RKO (cell line): Measurements from ENCODE around the gene SNX27.
A peak's percentile ranks its signal among the peaks of the same experiment; 100 is the strongest.

ENCODE experiments used
- DNase-seq: peaks from one replicate; pipeline ENCODE4 v3.0.0-alpha.2; 2016; ENCODE audit warnings: low spot score

Gene SNX27

DNA sequence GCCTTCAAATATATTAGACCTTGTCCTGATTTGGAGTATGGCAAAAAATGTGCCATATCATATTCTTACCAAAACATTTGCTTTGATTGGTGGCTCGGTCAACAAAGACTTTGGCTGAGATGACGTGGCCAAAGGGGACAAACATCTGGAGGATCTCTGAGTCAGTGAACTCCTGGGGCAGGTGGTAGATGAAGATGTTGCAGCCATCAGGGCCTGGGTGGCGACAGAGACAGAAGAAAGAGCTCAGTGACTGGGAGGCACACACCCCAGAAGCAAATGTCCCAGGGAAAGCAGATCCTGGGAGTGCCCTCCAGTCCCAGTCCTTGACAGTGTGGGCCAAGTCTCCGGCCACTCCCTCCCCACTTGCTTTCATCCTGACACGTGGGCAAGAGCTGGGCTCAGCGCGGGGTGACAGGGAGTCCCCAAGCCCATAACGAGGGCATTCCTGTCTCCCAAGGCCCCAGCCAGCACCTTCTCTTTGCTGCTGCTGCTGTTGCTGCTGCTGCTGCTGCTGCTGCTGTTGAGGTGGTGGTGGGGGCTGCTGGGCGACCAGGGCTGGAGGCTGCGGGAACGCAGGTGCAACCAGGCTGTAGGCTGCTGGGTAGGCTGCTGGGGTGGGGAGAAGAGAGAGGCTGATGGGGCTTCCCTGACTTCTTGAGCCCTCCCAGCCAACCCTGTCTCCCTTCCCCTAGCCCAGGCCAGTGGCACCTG is 94.1 kb downstream of the SNX27 start:
- no peak for DNase-seq

DNA sequence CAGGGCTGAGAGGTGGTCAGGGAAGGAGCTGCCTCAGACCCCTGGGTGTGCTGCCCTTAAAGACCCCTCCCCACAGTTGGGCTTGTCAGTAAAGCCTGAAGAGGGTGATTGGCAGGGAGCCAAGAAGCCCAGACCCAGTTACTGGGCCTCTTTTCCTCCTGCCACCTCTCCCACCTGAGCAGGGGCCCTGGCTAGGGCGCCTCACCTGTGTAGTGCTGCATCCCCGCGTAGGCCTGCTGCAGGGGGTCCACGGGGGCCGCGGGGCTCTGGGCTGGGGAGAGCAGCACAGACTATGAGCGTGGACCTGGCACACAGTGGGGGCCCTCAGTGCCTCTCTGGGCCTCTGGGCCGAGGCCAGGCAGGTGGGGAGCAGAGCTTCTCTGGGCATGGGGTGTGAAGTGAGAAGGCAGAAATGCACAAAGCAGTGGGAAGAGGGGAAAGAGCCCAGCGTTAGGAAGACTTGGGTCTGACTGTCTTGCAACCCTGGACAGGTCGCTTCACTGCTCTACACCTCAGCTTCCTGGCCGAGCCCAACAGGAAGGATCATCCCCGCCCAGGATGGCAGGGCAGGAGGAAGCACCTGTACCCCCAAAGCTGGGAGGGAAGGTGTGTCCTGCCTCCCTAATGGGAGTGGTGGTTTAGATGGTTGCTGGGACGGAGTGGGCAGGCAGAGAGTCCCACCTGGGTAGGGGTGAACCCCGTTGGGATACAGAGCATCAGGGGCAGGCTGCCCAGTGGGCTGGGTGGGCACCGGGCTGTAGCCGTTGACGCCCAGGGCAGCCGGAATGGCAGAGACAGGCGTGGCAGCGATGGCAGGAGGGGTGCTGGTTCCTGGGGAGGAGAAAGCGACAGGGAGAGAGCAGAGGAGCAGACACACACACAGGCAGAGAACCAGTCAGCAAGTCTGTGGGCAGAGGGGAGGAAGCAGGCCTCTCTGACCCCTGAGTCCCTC is 94.9 kb downstream of the SNX27 start:
- DNase-seq, result no peak

DNA sequence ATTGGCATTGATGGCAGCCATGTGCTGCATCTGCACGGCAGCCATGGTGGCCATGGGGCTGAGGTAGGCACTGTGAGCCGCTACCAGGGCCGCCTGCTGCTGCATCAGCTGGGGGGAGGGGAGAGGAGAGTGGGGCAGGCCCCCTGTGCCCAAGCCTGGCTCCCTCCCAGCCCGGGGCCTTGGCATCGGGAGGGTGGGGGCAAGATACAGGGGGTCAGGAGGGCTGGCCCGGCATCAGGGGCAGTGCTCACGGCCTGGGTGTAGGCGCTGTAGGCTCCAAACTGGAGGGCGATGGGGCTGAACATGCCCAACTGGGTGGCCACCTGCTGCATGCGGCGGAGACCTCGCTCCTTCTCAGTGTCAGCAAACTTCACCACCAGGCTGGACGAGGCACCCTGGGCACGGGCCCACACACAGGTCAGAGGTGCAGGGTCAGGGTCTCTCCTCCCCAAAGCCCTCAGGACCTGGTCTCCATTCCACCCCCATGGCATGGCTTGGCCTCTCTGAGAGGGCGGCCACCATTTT is 95.8 kb downstream of the SNX27 start:
- DNase-seq, result no peak

DNA sequence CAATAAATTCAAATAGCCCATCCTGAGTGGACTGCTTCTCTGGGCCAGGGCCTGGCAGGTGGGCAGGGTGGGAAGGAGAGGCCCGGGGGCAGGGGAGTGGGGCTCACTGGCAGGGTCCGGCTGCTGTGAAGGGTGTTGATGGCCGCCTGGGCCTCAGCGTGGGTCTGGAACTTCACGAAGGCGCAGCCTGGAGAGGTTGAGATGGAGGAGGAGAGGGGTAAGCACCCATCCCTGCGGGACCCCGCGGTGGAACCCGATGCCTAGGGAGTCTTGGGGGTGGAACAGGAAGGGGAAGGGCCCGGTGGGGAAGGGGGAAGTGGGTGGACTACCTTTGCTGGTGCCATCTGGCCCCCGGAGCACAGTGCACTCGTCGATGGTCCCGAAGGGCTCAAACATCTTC is 97.0 kb downstream of the SNX27 start:
- DNase-seq, result no peak

DNA sequence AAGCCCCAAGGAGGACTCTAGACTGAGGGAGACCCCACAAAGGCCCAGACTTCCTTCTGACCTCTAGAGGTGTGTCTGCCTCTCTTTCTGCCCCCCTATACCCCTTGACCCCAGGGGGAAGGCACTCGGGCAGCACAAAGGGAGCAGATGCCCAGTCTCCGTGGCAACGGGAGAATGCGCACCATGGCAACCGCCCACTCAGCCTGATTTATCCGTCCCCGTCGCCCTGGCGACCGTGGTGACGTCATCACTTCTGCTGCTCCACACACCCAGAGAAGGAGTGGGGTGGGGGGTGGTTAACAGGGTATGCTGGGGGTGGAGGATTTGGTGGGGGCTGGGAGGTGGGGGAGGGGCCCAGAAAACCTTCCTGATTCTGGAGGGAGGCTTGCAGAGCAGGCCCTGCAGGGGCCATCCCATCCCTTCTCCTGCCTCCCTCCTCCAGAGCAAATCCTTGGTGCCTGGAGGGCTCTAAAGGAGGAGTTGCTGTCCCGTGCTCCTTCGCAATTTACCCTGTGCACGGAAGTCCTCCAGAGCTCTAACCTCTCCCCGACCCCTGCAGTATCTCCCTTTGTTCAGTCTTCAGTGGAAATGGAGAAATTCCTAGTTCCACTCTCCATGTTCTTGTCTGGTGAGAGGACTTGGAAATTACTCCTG is 98.5 kb downstream of the SNX27 start:
- peak; percentile 67 for DNase-seq

DNA sequence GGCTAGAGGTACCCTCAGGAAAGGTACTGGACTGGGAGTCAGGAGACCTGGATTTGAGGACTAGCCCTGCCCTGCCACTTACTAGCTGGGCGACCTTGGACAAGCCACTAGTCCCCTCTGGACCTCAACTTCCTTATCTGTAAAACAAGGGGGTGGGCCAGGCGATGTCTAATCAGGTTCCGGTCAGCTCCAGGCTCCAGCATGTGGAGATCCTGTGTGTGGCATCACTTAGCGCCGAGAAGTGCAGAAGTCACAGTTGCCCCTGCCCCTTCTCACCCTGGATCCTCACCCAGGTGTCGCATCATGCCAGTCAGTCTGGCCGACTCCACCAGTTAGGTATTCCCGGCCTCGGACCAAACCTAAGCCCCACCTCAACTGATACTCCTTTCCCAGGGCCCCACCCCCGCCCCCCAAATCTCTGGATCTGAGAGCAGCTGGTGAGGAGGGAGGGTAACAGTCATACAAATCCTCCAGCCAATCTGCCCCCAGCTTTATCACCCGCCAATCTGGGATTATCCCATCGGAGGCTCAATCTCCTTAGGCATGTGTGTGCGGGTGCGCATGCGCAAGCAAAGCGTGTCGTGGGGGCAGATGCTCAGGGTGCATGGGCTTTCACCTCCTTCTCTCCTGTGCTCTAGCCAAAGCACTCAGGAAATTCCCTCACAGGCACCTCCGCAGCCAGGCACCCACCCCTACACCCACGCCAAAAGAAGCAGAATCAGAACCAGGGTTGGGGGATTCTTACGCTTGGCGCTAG is 99.4 kb downstream of the SNX27 start:
- DNase-seq, result no peak

DNA sequence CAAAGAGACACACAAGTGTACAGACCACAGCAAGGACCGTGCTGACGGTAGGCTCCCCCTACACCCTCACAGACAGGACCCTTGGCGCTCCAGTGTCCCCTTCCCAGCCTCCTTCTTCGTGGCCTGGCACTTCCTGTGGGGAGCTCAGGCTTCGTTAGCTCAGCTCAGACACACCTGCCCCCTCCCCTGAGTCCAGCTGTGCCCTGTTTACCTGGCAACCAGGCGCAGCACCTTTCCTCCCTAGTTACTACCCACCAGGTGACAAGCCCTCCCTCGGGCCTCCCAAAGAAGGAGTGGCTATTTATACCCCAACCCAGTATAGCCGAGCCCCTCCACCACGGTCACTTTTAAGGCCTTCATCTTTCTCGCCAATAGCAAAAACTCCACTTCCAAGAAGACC is 100.1 kb downstream of the SNX27 start:
- DNase-seq, result no peak

DNA sequence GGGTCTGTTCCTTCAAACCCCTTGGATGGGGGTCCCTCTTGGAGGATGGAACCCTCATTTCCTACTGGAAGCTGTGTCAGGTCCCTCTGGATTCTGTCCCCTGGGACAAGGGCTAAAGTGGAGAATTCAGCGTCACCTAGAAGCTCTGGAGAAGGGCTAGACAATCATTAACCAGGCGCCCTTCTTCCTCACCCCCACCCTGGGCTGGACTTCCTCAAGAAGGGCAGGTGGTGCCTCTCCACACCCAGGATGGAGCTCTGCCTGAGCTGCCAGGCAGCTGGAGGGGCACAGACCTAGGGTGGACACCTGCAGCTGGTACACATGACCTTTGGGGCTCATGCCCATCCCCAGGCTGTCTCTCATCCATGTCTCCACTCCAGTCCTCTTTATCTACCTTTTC is 101.2 kb downstream of the SNX27 start:
- no peak for DNase-seq

DNA sequence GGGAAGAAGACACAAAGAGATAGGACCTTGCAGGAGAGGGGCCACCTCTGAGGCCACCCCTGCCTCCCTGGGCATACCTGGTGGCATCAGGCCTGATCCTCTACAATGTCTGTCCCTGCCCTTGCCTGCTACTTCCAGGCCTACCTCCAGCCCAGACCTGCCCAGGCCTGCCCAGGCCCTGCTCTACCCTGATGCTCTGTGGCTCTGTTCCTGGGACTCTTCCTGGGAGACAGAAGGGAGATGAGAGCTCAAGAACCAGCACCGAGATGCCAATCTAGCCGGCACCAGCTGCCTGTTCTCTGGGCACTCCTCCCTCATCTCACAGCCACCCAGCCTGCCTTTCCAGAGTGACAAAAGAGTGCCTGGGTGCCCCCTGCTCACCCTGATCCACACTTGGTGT is 102.0 kb downstream of the SNX27 start:
- no peak for DNase-seq

DNA sequence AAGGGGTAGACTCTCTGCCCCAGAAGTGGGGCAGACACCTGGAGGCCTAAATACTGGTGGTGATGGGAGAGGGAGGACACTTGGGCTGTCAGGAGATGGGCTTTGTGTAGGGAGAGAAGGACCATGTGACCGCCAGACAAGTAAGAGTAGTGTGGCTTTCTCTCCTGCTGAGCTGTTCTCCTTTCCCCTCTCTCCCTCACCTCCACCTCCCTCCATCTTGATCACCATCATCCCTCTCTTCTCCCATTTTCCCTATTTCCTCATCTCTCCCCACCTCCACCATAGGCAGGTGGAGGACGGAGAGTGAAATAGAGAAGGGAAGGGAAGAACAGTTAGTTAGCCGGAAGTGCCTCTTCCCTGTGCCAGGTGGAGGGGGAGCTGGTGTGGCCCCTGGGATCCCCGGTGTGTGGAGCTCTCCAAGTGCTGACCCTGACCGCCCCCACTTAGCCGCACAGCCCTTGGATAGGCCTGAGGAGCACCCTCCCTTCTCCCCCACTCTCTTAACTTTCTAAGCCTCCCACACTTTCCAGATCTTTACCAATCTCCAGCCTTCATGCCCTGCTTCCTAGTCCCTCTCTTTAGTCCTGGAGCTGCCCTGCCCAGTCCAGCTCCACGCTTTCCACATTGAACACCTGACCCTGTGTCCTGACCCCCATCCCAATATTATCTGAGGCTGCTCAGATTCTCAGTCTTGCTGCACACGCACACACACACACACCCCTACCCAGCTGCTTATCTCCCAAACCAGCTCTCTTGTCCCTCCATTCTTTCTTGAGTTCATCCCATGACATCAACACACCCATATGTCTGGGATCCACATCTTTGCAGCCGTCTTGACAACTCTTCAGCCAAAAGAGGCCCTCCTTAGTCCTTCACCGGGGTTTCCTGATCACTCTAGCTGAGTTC is 103.2 kb downstream of the SNX27 start:
- DNase-seq, result no peak

DNA sequence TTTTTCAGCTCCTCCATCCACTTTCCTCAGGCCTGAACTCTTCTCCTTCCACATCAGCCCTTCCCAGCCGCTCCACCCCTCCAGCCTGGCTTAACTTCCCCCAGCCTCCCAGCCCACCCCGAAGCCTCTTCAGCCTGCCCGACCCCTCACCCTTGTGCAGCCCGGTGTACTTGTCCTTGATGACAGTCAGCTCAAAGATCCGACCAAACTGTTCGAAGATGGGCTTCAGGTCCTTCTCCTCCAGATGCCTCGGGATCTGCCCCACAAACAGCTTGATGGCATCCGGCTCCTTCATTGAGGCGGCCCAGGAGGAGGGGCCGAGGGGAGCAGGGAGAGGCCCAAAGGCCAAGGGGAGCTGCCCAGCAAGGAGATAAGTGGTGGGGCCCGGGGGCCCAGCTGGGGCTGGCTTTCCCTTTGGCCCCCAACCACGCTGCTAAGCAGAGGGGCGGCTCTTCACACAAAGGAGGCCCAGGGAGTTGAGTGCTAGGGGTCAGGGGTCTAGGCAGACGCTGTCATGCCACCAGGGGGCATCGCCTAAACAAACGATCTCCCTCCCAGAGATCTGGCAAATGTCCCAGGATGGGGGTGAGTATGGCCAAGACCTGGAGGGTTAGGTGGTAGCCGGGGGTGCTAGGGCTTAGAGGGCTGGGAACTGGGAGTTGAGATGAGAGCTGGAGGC is 104.0 kb downstream of the SNX27 start:
- no peak for DNase-seq

DNA sequence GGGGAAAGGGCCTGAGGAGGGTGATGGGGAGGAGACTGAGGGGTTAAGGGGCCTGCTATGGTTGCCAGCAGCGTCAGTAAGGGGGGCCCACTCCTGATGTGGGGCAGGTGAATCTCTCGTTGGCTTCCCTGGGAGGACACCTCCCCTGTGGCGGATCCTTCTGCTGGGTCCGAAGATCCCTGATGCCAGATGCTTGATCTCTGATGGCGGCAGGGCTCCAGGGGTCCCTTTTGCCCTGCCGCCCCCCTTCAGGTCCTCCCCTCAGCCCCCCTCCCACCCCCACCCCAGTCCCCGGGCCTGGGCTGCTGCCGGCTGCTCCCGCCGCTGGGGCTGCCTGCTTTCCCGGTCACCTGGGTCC is 104.5 kb downstream of the SNX27 start:
- no peak for DNase-seq

DNA sequence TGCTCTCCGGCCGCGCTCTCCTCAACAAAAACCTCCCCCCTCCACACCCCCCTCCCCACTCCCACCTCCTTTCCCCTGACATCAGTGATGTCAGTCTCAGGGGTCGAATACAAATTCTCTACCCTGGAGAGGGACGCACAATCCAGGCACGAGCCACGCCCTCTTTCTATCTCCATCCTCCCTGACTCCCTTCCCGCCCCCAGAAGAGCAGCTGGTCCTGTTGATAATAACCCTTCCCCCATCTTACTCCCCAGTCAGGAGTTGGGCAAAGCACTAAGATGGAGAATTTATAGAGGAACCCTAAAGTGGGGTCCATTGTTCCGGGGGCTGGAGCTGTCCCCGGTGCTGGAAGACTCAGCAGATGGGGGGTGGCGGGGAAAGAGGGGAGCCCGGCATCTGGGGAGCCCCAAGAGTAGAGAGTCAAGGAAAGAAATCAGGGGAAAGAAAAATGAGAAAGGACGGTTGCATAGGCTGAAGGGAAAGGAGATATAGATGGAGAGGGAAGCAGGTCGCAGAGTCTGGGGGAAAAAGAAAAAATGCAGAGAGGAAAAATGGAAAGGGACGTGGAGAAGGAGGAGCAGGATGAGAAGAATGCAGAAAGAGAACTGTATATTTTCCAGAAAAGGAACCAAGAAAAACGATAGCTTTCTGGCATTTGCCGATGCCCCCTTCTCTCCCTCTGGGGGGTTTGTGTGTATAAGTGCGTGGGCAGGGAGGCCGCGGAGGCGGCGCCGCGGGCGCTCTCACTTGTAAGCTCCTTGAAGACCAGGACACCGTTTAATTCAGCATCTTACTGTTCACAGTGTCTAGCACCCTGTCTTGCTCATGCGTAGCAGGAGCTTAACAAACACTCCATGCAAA is 105.2 kb downstream of the SNX27 start, which contains the start of gene CELF3:
Gene CELF3, minus strand, starts transcription at position 33 of the 861 bp plus-strand sequence. CDS start 783 bp downstream, outside the sequence.
- DNase-seq, result no peak

DNA sequence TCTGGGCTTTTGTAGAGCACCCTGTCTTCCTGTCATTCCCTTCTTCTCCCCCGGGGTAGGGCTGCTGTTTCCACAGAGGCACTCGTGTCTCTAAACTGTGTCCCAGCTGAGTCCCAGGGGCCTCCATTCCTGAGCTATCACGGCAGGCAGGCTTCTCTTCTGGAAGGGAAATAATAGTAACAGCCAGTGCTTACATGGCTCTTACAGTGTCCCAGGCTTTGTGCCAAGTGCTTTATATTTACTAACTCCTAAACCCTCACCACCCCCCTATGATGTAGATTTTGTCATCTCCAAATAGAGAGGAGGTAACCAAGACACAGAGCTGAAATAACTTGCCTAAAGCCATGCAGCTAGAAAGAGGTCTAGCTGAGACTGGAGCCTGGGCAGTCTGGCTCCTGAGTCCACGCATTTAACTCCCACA is 106.2 kb downstream of the SNX27 start:
- DNase-seq, result no peak

DNA sequence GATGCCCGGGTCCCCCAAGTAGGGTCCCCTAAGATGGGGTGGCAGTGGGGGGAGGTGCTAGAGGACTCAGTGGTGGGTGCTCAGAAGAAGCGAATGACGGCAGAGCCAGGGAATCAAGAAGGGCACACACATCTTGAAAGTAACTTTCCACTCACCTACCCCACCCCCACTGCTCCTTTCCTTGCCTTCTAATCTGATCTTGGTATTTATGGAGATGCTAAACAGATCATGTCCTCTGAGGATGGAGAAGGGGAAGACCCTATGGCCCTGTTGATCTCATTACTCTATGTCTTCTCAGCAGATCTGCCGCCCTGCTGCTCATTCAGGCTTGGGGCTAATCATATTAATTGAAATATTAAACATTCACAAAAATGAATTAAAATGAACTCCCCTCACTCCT is 106.8 kb downstream of the SNX27 start:
- no peak for DNase-seq

DNA sequence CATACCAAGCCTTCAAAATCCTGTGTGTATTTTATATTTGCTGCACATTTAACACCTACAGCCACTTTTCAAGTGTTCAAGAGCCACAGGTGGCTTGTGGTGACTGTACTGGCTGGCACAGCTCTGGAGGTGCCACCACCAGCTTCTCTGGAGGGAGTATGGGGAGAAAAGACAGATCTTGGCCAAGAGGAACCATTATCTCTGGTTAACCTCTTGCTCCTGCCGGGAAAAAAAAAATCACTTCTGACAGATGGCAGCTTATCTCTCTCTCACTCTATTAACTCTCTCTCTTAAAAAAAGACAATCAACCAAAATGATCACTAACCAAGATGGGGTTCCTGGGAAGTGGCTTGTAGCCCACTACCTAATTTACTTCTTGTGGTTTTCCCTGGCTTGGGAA is 108.3 kb downstream of the SNX27 start:
- DNase-seq, result no peak

DNA sequence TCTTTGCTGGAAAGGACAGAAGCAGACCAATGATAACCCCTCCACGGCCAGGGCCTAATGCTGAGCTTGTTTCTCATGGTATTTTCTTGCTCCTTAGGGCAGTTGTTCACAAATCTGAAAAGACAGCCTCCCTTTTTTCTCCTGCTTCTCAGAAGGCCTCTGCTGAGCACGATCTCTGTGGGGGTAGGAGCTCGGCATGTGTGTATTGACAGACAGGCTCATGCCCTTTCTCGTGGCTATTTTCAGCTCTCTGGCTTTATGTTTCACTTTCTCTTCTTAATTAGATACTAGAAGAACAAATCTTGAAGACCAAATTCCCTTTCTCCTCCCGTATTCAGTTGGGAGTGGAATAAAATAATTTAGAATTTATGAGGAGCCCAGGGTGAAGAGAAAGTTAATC is 108.7 kb downstream of the SNX27 start:
- DNase-seq, result no peak

DNA sequence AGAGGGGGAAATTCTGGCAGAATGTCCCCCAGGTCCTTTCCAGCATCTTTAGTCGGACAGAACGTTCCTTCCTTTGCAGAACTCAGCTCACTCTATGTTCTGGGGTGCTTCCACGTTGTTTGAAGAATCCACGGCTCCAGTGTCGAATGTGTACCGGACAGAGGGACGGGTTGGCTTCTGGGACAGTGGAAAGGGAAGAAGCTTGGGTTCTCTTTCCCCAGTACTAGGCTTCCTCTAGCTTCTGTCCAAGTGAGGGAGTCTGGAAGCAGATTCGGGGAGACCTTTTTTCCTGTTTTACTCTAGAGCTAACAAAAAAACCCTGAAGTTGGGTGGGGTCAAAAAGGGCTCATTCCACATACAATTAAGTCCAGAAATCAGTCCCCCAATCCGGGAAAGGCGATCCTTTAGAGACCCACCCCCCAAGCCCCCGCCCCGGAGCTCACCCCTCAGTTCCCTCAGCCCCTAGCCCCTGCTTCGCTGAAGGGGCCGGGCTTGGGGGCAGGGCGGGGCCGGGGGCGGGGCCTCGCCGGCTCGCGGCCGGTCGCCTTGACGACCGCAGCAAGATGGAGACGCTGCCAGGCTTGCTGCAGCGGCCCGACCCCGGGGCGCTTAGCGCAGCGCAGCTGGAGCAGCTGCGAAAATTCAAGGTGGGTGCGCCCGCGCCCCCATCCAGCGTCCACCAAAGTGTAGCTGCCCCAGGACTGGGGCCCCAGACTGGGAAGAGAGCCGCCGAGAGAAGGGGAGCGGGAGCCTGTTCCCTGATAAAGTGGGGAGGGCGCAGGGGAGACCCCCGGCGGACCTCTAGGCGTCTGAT is 109.3 kb downstream of the SNX27 start, which contains the start of gene RIIAD1:
Gene RIIAD1, plus strand, starts transcription at position 549 of the 814 bp plus-strand sequence. Its CDS starts 15 bp downstream, at position 564.
- DNase-seq, result no peak
